ENCODE results near the gene PPP4R1. TPM values are rescaled to one million over a fixed set of nuclear protein-coding genes. Genes with fewer than 3 reads are reported as not detected.

The PPP4R1 gene
- polyA plus RNA-seq, 1 donor from 2014 or later, result 127 TPM

DNA sequence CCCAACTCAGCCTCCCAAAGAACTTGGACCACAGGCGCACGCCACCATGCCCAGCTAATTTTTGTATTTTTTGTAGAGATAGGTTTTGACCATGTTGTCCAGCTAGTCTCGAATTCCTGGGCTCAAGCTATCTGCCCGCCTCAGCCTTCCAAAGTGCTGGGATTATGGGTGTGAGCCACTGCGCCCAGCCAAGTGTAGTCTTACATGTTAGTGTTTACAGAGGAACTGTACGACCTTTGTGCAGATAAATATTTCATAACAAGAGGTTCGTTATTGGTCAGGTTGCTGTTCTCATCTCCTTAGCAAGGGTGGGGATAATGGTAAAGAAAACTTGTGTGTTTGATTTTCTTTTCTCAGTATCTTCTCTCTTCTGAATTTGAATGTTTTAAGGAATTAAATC, 92.6 kb downstream of the PPP4R1 start:
- H3K9me2 ChIP-seq (ENCODE audit: insufficient read depth, low read length), result no peaks in the 10 kb centered on the region
- no peak overlapping the region for H3K27ac ChIP-seq (ENCODE audit: low read length)
- H3K9me3 ChIP-seq (ENCODE audit: low read length), result no peaks in the 10 kb centered on the region
- no peak overlapping the region for H2AFZ ChIP-seq (ENCODE audit: low read depth, low read length)
- no peak overlapping the region for H3K4me3 ChIP-seq (ENCODE audit: low read length)
- no peak overlapping the region for H3K9ac ChIP-seq (ENCODE audit: low read length)
- H3K4me2 ChIP-seq (ENCODE audit: low read length), result no peak overlapping the region
- no peaks in the 10 kb centered on the region for H3K36me3 ChIP-seq (ENCODE audit: insufficient read depth, low read length)
- TF ChIP-seq POLR2AphosphoS5 (IDR thresholded peaks at IDR 0.05), result no peak
- TF ChIP-seq TAF1 (IDR thresholded peaks at IDR 0.05; ENCODE audit: low read depth), result no peak
- TF ChIP-seq RAD21 (conservative IDR thresholded peaks at IDR 0.05), result no peak
- TF ChIP-seq EP300 (conservative IDR thresholded peaks at IDR 0.05; ENCODE audit: poor library complexity, severe bottlenecking), result no peak
- TF ChIP-seq MXI1 (conservative IDR thresholded peaks at IDR 0.05; ENCODE audit: poor library complexity, severe bottlenecking), result no peak
- TF ChIP-seq, protein P1, sequence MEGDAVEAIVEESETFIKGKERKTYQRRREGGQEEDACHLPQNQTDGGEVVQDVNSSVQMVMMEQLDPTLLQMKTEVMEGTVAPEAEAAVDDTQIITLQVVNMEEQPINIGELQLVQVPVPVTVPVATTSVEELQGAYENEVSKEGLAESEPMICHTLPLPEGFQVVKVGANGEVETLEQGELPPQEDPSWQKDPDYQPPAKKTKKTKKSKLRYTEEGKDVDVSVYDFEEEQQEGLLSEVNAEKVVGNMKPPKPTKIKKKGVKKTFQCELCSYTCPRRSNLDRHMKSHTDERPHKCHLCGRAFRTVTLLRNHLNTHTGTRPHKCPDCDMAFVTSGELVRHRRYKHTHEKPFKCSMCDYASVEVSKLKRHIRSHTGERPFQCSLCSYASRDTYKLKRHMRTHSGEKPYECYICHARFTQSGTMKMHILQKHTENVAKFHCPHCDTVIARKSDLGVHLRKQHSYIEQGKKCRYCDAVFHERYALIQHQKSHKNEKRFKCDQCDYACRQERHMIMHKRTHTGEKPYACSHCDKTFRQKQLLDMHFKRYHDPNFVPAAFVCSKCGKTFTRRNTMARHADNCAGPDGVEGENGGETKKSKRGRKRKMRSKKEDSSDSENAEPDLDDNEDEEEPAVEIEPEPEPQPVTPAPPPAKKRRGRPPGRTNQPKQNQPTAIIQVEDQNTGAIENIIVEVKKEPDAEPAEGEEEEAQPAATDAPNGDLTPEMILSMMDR (IDR thresholded peaks at IDR 0.05; ENCODE audit: poor library complexity, severe bottlenecking), result no peak
- no peak for TF ChIP-seq EZH2 (IDR thresholded peaks at IDR 0.05; ENCODE audit: borderline replicate concordance, insufficient read depth, low read length, poor library complexity, severe bottlenecking)
- TF ChIP-seq, protein P2, sequence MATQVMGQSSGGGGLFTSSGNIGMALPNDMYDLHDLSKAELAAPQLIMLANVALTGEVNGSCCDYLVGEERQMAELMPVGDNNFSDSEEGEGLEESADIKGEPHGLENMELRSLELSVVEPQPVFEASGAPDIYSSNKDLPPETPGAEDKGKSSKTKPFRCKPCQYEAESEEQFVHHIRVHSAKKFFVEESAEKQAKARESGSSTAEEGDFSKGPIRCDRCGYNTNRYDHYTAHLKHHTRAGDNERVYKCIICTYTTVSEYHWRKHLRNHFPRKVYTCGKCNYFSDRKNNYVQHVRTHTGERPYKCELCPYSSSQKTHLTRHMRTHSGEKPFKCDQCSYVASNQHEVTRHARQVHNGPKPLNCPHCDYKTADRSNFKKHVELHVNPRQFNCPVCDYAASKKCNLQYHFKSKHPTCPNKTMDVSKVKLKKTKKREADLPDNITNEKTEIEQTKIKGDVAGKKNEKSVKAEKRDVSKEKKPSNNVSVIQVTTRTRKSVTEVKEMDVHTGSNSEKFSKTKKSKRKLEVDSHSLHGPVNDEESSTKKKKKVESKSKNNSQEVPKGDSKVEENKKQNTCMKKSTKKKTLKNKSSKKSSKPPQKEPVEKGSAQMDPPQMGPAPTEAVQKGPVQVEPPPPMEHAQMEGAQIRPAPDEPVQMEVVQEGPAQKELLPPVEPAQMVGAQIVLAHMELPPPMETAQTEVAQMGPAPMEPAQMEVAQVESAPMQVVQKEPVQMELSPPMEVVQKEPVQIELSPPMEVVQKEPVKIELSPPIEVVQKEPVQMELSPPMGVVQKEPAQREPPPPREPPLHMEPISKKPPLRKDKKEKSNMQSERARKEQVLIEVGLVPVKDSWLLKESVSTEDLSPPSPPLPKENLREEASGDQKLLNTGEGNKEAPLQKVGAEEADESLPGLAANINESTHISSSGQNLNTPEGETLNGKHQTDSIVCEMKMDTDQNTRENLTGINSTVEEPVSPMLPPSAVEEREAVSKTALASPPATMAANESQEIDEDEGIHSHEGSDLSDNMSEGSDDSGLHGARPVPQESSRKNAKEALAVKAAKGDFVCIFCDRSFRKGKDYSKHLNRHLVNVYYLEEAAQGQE (IDR thresholded peaks at IDR 0.05; ENCODE audit: borderline replicate concordance), result no peak
- no peak for TF ChIP-seq SMC3 (conservative IDR thresholded peaks at IDR 0.05; ENCODE audit: poor library complexity)
- no peaks in the 10 kb centered on the region for H3K79me2 ChIP-seq (replicated peaks; ENCODE audit: insufficient read depth, low read length)
- H3K27me3 ChIP-seq (ENCODE audit: insufficient read depth, low read depth, low read length), result no peaks in the 10 kb centered on the region
- H4K20me1 ChIP-seq (ENCODE audit: insufficient read depth), result no peaks in the 10 kb centered on the region
- no peaks in the 10 kb centered on the region for H3F3A ChIP-seq (ENCODE audit: insufficient read depth, low read length, poor library complexity, severe bottlenecking)

DNA sequence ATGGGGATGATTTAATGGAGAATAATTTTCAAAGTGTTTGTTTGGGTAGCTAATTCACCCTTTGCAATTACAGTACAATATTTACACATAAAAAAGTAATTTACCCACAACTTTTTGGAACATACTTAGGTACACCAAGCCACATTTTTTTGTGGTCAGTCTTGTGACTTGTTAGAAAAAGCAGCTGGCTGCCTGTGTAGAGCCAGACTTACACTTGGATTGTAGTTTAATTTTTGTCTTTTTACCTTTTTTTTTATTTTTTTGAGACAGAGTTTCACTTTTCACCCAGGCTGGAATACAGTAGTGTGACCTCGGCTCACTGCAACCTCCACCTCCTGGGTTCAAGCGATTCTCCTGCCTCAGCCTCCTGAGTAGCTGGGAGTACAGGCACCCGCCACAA, 93.7 kb downstream of the PPP4R1 start:
- Histone ChIP-seq H3K27ac (ENCODE audit: low read length) (no peak overlapping the region), H2AFZ (ENCODE audit: low read depth, low read length) (no peak overlapping the region), H4K20me1 (ENCODE audit: insufficient read depth) (no peaks in the 10 kb centered on the region), H3K27me3 (ENCODE audit: insufficient read depth, low read depth, low read length) (no peaks in the 10 kb centered on the region), H3F3A (ENCODE audit: insufficient read depth, low read length, poor library complexity, severe bottlenecking) (no peaks in the 10 kb centered on the region), H3K9ac (ENCODE audit: low read length) (no peak overlapping the region), H3K36me3 (ENCODE audit: insufficient read depth, low read length) (no peaks in the 10 kb centered on the region), H3K9me3 (ENCODE audit: low read length) (no peaks in the 10 kb centered on the region), H3K4me3 (ENCODE audit: low read length) (no peak overlapping the region), H3K79me2 (replicated peaks; ENCODE audit: insufficient read depth, low read length) (no peaks in the 10 kb centered on the region), H3K4me2 (ENCODE audit: low read length) (no peak overlapping the region), H3K9me2 (ENCODE audit: insufficient read depth, low read length) (no peaks in the 10 kb centered on the region)
- TF ChIP-seq POLR2AphosphoS5 (IDR thresholded peaks at IDR 0.05), result no peak
- no peak for TF ChIP-seq TAF1 (IDR thresholded peaks at IDR 0.05; ENCODE audit: low read depth)
- TF ChIP-seq, protein P2 (IDR thresholded peaks at IDR 0.05; ENCODE audit: borderline replicate concordance), result no peak
- no peak for TF ChIP-seq MXI1 (conservative IDR thresholded peaks at IDR 0.05; ENCODE audit: poor library complexity, severe bottlenecking)
- no peak for TF ChIP-seq EZH2 (IDR thresholded peaks at IDR 0.05; ENCODE audit: borderline replicate concordance, insufficient read depth, low read length, poor library complexity, severe bottlenecking)
- TF ChIP-seq, protein P1 (IDR thresholded peaks at IDR 0.05; ENCODE audit: poor library complexity, severe bottlenecking), result no peak
- TF ChIP-seq SMC3 (conservative IDR thresholded peaks at IDR 0.05; ENCODE audit: poor library complexity), result no peak
- TF ChIP-seq RAD21 (conservative IDR thresholded peaks at IDR 0.05), result no peak
- TF ChIP-seq EP300 (conservative IDR thresholded peaks at IDR 0.05; ENCODE audit: poor library complexity, severe bottlenecking), result no peak

All from neural cell (in vitro differentiated cells).